Right lobe of liver (tissue), 6 donors: ENCODE results near the gene TMEM107. TPM values are rescaled to one million over a fixed set of nuclear protein-coding genes. Genes with fewer than 3 reads are reported as not detected.
A peak's percentile ranks its signal among the peaks of the same experiment; 100 is the strongest.
"Not testable (repeated sequence)": the region's sequence is repeated elsewhere in the genome, so short reads cannot be mapped to it uniquely, and the experiment has no call there.

ENCODE experiments used
- ATAC-seq, 4 donors: fragments of 200-7000 bp; cut with Tn5 transposase; one replicate each; pipeline ENCODE4 v1.9.1; 2020; ENCODE audit warnings: mild to moderate bottlenecking in 4 of 4, moderate library complexity in 4 of 4
- DNase-seq, 3 donors: peaks; one replicate each; pipeline ENCODE4 v3.0.0-alpha.2; 2020
- H3K27ac ChIP-seq, 3 donors: fragments of 200-600 bp; one replicate each; pipeline ENCODE4 v1.8.0; 2022
- H3K27me3 ChIP-seq, 2 donors: fragments of 200-600 bp; one replicate each; pipeline ENCODE4 v1.8.0; 2022
- H3K36me3 ChIP-seq, 4 donors: fragments of 200-600 bp; sonication (generic) in 1 of 4; one replicate each; pipeline versions ENCODE4 v1.5.1 to v1.8.0; 2017 to 2022; ENCODE audit warnings: control low read depth in 1 of 4
- H3K4me1 ChIP-seq, 4 donors: fragments of 200-600 bp; sonication (generic) in 1 of 4; one replicate each; pipeline versions ENCODE4 v1.5.1 to v1.8.0; 2017 to 2022; ENCODE audit warnings: control low read depth in 1 of 4
- H3K4me3 ChIP-seq, 3 donors: fragments of 200-600 bp; one replicate each; pipeline ENCODE4 v1.8.0; 2022
- H3K9me3 ChIP-seq, 4 donors: fragments of 200-600 bp; sonication (generic) in 1 of 4; one replicate each; pipeline versions ENCODE4 v1.5.1 to v1.8.0; 2017 to 2022; ENCODE audit warnings: control low read depth in 1 of 4
- POLR2A ChIP-seq: fragments of 450-650 bp; IDR thresholded peaks from one replicate; pipeline ENCODE4 v1.6.1; 2017; ENCODE audit warnings: antibody characterized with exemption, mild to moderate bottlenecking
- WGBS: methylation state at CpG from one replicate; pipeline ENCODE4 v1.1.6; 2018; ENCODE audit warnings: low coverage, low lambda C conversion rate; ENCODE audit not compliant: insufficient coverage; ENCODE audit errors: missing lambda C conversion rate; 5-methylcytosine and 5-hydroxymethylcytosine counted together
- intact Hi-C, 2 donors: fragments of 100-400 bp; cut with DNase I; formaldehyde crosslinking; loops; one replicate each; pipeline versions ENCODE4 v1.11.2 to v1.14.1; 2022
- total RNA-seq, 6 experiments: library from RNA; depleted of rRNA in 2 of 6; stranded (reverse); fragments of >200 nt in 2 of 6; fragmentation: NEBNext Ultra II Directional in 3 of 6; extraction: Animal tissue kit (Norgen Biotek cat#: 25700) in 3 of 6; gene quantifications; one replicate each; pipeline versions ENCODE4 v1.1.0 to v1.2.4, GENCODE V29; 2016 to 2023
- TF ChIP-seq, protein P1 (sequence below), 4 donors: fragments of 200-600 bp in 3 of 4; fragments of 450-650 bp in 1 of 4; IDR thresholded peaks; one replicate each; pipeline versions ENCODE4 v1.5.1 to v1.8.0; 2016 to 2022; ENCODE audit warnings: antibody characterized with exemption in 4 of 4, mild to moderate bottlenecking in 2 of 4
- donor health status: DM: no; HTN: yes; CAD: no.
- donor health status: DM: no; HTN: no; CAD: no.
- donor health status: DM: no; HTN: no; CAD: no.
- donor health status: DM: no; HTN: yes; CAD: no.
- donor health status: DM: no; HTN: yes; CAD: no.

Gene TMEM107
- total RNA-seq, 6 experiments from 2014 or later, result 2.3 to 5.0 (median 3.4) TPM

- Histone ChIP-seq H3K27me3 (no peaks in the 10 kb centered on the region), H3K4me3 (peak overlapping the region; percentile 49 to 65 (median 63)), H3K27ac (peak overlapping the region; percentile 85 to 94 (median 89)), H3K9me3 (no peaks in the 10 kb centered on the region), H3K36me3 (peaks cover 0 to 6% (median 3%) of the 10 kb centered on the region in 4 donors), H3K4me1 (peaks cover 0 to 16% (median 3%) of the 10 kb centered on the region in 4 donors)
- WGBS, result 0% methylated on average over 27 of the region's 49 CpGs
- ATAC-seq (peak; percentile 68 to 81 (median 74)), DNase-seq (peak; percentile 95 to 96 (median 96))
- TF ChIP-seq POLR2A, result peak; percentile 75
- TF ChIP-seq, protein P1, sequence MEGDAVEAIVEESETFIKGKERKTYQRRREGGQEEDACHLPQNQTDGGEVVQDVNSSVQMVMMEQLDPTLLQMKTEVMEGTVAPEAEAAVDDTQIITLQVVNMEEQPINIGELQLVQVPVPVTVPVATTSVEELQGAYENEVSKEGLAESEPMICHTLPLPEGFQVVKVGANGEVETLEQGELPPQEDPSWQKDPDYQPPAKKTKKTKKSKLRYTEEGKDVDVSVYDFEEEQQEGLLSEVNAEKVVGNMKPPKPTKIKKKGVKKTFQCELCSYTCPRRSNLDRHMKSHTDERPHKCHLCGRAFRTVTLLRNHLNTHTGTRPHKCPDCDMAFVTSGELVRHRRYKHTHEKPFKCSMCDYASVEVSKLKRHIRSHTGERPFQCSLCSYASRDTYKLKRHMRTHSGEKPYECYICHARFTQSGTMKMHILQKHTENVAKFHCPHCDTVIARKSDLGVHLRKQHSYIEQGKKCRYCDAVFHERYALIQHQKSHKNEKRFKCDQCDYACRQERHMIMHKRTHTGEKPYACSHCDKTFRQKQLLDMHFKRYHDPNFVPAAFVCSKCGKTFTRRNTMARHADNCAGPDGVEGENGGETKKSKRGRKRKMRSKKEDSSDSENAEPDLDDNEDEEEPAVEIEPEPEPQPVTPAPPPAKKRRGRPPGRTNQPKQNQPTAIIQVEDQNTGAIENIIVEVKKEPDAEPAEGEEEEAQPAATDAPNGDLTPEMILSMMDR (IDR thresholded peaks at IDR 0.05), result no peak
- intact Hi-C loops, result no loop called here
Measured at GRCh38 chr17:8222630-8223355, 46.6 kb upstream of the TMEM107 start.

- H3K4me1 ChIP-seq, result peaks cover 0 to 15% (median 3%) of the 10 kb centered on the region in 4 donors
- H3K27ac ChIP-seq, result peak overlapping the region; percentile 85 to 94 (median 89)
- ATAC-seq (peak in 1 of 4 donors; percentile 36), DNase-seq (no peak)
- no peak for TF ChIP-seq POLR2A
- TF ChIP-seq, protein P1 (IDR thresholded peaks at IDR 0.05), result no peak
- WGBS, result 1% methylated on average over 9 of the region's 9 CpGs
- H3K4me3 ChIP-seq, result peak overlapping the region; percentile 49 to 65 (median 63)
- peaks cover 0 to 1% (median 0%) of the 10 kb centered on the region in 4 donors for H3K36me3 ChIP-seq
- H3K27me3 ChIP-seq, result no peaks in the 10 kb centered on the region
- H3K9me3 ChIP-seq, result no peaks in the 10 kb centered on the region
- intact Hi-C loops, result no loop called here
Measured at GRCh38 chr17:8222380-8222629, 46.1 kb upstream of the TMEM107 start.

GRCh38 chr17:8221663-8222379, 45.6 kb upstream of the TMEM107 start:
- Histone ChIP-seq H3K4me1 (peaks cover 0 to 12% (median 3%) of the 10 kb centered on the region in 4 donors), H3K27ac (peak overlapping the region; percentile 85 to 94 (median 89)), H3K4me3 (peak overlapping the region; percentile 49 to 65 (median 63)), H3K36me3 (no peaks in the 10 kb centered on the region), H3K27me3 (no peaks in the 10 kb centered on the region), H3K9me3 (no peaks in the 10 kb centered on the region)
- DNase-seq, result peak; percentile 78 to 84 (median 80)
- ATAC-seq, result peak; percentile 58 to 68 (median 64)
- WGBS, result under 1% methylated on average over 36 of the region's 40 CpGs
- intact Hi-C loops, result no loop called here
- TF ChIP-seq POLR2A, result peak; percentile 2
- TF ChIP-seq, protein P1 (IDR thresholded peaks at IDR 0.05), result no peak

- DNase-seq (peak; percentile 82 to 92 (median 85)), ATAC-seq (peak; percentile 58 to 66 (median 62))
- TF ChIP-seq, protein P1 (IDR thresholded peaks at IDR 0.05), result no peak
- TF ChIP-seq POLR2A, result peak; percentile 5
- no peaks in the 10 kb centered on the region for H3K27me3 ChIP-seq
- peak overlapping the region; percentile 85 to 94 (median 89) for H3K27ac ChIP-seq
- WGBS, result under 1% methylated on average over 39 of the region's 45 CpGs
- no peaks in the 10 kb centered on the region for H3K36me3 ChIP-seq
- peaks cover 0 to 12% (median 3%) of the 10 kb centered on the region in 4 donors for H3K4me1 ChIP-seq
- no peaks in the 10 kb centered on the region for H3K9me3 ChIP-seq
- H3K4me3 ChIP-seq, result peak overlapping the region; percentile 49 to 65 (median 63)
- intact Hi-C loops, result no loop called here
Measured at GRCh38 chr17:8220783-8221662, 44.8 kb upstream of the TMEM107 start.

DNA sequence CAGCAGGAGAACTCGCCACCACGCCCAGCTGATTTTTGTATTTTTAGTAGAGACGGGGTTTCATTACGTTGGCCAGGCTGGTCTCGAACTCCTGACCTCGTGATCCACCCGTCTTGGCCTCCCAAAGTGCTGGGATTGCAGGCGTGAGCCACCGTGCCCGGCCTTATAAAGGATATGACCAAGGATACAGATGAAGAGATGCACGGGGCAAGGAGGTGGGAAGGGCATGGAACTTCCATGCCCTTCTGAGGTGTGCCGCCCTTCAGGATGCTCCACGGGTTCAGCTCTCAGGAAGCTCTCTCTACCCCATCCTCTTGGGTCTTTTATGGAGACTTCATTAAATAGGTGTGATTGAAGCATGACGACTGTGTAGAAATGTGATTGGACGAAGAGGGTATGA, 37.8 kb upstream of the TMEM107 start:
- 83% methylated on average over 8 of the region's 15 CpGs for WGBS
- intact Hi-C loops, H3K36me3 ChIP-seq, DNase-seq, H3K27ac ChIP-seq, H3K9me3 ChIP-seq, H3K4me3 ChIP-seq, H3K27me3 ChIP-seq, ATAC-seq: not testable (repeated sequence)
- H3K4me1 ChIP-seq, result peaks cover 0 to 28% (median 0%) of the 10 kb centered on the region in 4 donors
